HEK293 (cell line): ENCODE measurements around the gene PPP1R18.

Experiments
- FEZF1 ChIP-seq: fragments of 450-650 bp; formaldehyde crosslinking; IDR thresholded peaks from 2 replicates; pipeline ENCODE4 v1.5.1; 2016; ENCODE audit warnings: missing biosample characterization, missing genetic modification characterization
- OVOL3 ChIP-seq: fragments of 450-650 bp; formaldehyde crosslinking; IDR thresholded peaks from 2 replicates; pipeline ENCODE4 v1.5.1; 2016; ENCODE audit warnings: missing biosample characterization, missing genetic modification characterization
- PBX3 ChIP-seq: sonication (generic); formaldehyde crosslinking; IDR thresholded peaks from 2 replicates; pipeline ENCODE4 v1.8.1; 2022; ENCODE audit warnings: mild to moderate bottlenecking, moderate library complexity, missing genetic modification reagents
- ZBTB26 ChIP-seq: fragments of 450-650 bp; formaldehyde crosslinking; optimal IDR thresholded peaks from 2 replicates; pipeline ENCODE3; 2016; ENCODE audit warnings: missing biosample characterization, mild to moderate bottlenecking, missing genetic modification characterization
- ZFP3 ChIP-seq: fragments of 450-650 bp; formaldehyde crosslinking; IDR thresholded peaks from 2 replicates; pipeline ENCODE4 v1.5.1; 2016; ENCODE audit warnings: low read depth, missing biosample characterization, missing genetic modification characterization
- ZNF112 ChIP-seq: fragments of 450-650 bp; formaldehyde crosslinking; IDR thresholded peaks from 2 replicates; pipeline ENCODE4 v1.5.0; 2017; ENCODE audit warnings: missing biosample characterization, missing genetic modification characterization
- ZNF2 ChIP-seq: fragments of 450-650 bp; formaldehyde crosslinking; IDR thresholded peaks from 2 replicates; pipeline ENCODE4 v1.5.1; 2016; ENCODE audit warnings: missing biosample characterization, missing genetic modification characterization
- ZNF23 ChIP-seq: fragments of 450-650 bp; formaldehyde crosslinking; IDR thresholded peaks from 2 replicates; pipeline ENCODE4 v1.5.1; 2016; ENCODE audit warnings: missing biosample characterization, missing genetic modification characterization, borderline replicate concordance
- ZNF280D ChIP-seq: fragments of 450-650 bp; formaldehyde crosslinking; IDR thresholded peaks from 2 replicates; pipeline ENCODE4 v1.5.1; 2016; ENCODE audit warnings: missing biosample characterization, missing genetic modification characterization
- ZNF311 ChIP-seq: fragments of 450-650 bp; formaldehyde crosslinking; IDR thresholded peaks from 2 replicates; pipeline ENCODE4 v1.5.1; 2017; ENCODE audit warnings: missing biosample characterization, missing genetic modification characterization, borderline replicate concordance
- ZNF529 ChIP-seq: fragments of 450-650 bp; formaldehyde crosslinking; IDR thresholded peaks from 2 replicates; pipeline ENCODE4 v1.5.1; 2017; ENCODE audit warnings: missing genetic modification characterization, missing biosample characterization; ENCODE audit not compliant: insufficient replicate concordance
- ZNF558 ChIP-seq: fragments of 450-650 bp; formaldehyde crosslinking; IDR thresholded peaks from 2 replicates; pipeline ENCODE4 v1.5.1; 2016; ENCODE audit warnings: missing biosample characterization, missing genetic modification characterization
- ZNF624 ChIP-seq: fragments of 450-650 bp; formaldehyde crosslinking; IDR thresholded peaks from 2 replicates; pipeline ENCODE4 v1.5.1; 2017; ENCODE audit warnings: missing biosample characterization, missing genetic modification characterization
- ZNF645 ChIP-seq: fragments of 450-650 bp; formaldehyde crosslinking; IDR thresholded peaks from 2 replicates; pipeline ENCODE4; 2016; ENCODE audit warnings: missing biosample characterization, missing genetic modification characterization
- ZNF768 ChIP-seq: fragments of 450-650 bp; formaldehyde crosslinking; IDR thresholded peaks from 2 replicates; pipeline ENCODE4 v1.5.1; 2018; ENCODE audit warnings: missing biosample characterization, mild to moderate bottlenecking, missing genetic modification characterization
- TF ChIP-seq, protein P1 (sequence below): fragments of 450-650 bp; formaldehyde crosslinking; IDR thresholded peaks from 2 replicates; pipeline ENCODE4 v1.5.1; 2016; ENCODE audit warnings: missing biosample characterization, missing genetic modification characterization
- TF ChIP-seq, protein P2 (sequence below): fragments of 450-650 bp; formaldehyde crosslinking; IDR thresholded peaks from 2 replicates; pipeline ENCODE4 v1.5.1; 2016; ENCODE audit warnings: missing biosample characterization, missing genetic modification characterization
- TF ChIP-seq, protein P3 (sequence below): fragments of 450-650 bp; formaldehyde crosslinking; IDR thresholded peaks from 2 replicates; pipeline ENCODE4 v1.5.1; 2016; ENCODE audit warnings: missing biosample characterization, missing genetic modification characterization
- TF ChIP-seq, protein P4 (sequence below): fragments of 450-650 bp; formaldehyde crosslinking; IDR thresholded peaks from 2 replicates; pipeline ENCODE4 v1.5.1; 2016; ENCODE audit warnings: missing biosample characterization, missing genetic modification characterization
- TF ChIP-seq, protein P5 (sequence below): fragments of 450-650 bp; formaldehyde crosslinking; IDR thresholded peaks from 2 replicates; pipeline ENCODE4 v1.5.1; 2017; ENCODE audit warnings: missing biosample characterization, missing genetic modification characterization

Gene PPP1R18

DNA sequence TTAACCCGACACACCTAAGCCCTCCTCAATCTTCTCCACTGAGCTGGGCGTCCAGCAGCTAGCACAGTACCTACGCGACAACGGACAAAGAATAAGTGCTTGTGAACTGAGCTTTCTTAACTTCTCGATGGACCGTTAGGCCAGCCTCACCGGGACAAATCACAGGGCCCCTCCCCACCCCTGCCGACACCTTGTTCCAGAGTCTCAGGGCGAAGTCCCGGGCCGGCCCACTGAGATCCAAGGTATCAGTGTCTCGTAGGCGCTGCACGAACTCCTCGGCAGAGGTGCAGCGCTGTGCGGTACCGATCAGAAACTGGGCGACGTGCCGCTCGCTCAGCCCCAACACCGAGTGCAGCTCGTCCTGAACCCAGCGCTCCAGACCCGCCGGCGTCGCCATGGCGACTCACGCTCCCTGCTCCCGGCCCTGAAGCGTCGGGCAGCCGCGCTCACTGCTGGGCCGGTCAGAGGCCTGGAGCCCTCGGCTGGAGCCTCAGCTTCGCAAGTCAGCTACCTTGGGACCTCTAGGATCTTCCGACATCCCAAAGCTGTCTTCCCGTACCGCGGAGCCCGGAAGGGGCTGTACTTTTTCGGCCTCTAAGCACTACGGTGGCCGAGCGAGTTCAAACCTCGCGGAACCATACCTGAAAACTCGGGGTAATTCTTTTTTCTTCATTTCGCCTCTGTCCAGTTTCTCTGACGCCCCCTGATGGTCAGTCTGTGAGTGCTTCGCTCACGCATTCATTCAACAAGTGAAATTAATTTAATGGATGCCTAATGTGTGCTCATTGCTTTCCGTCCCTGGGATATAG lies 13.8 kb downstream of the PPP1R18 start, which contains the start of gene DHX16 (continued):
- TF ChIP-seq, protein P1, sequence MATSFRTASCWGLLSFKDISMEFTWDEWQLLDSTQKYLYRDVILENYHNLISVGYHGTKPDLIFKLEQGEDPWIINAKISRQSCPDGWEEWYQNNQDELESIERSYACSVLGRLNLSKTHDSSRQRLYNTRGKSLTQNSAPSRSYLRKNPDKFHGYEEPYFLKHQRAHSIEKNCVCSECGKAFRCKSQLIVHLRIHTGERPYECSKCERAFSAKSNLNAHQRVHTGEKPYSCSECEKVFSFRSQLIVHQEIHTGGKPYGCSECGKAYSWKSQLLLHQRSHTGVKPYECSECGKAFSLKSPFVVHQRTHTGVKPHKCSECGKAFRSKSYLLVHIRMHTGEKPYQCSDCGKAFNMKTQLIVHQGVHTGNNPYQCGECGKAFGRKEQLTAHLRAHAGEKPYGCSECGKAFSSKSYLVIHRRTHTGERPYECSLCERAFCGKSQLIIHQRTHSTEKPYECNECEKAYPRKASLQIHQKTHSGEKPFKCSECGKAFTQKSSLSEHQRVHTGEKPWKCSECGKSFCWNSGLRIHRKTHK (tag by site-specific recombination), result no peak
- TF ChIP-seq, protein P2, sequence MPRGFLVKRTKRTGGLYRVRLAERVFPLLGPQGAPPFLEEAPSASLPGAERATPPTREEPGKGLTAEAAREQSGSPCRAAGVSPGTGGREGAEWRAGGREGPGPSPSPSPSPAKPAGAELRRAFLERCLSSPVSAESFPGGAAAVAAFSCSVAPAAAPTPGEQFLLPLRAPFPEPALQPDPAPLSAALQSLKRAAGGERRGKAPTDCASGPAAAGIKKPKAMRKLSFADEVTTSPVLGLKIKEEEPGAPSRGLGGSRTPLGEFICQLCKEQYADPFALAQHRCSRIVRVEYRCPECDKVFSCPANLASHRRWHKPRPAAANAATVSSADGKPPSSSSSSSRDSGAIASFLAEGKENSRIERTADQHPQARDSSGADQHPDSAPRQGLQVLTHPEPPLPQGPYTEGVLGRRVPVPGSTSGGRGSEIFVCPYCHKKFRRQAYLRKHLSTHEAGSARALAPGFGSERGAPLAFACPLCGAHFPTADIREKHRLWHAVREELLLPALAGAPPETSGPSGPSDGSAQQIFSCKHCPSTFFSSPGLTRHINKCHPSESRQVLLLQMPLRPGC (tag by site-specific recombination), result 0 out of 2 replicates have a peak, but pooled peaks have one; percentile 48
- TF ChIP-seq ZNF529 (no peak), ZNF624 (no peak), PBX3 (CRISPR knock-in tag) (peak; percentile 94; the same call in 1 of the 2 replicates), ZNF112 (tag by site-specific recombination) (no peak), ZNF2 (peak; percentile 98), ZNF645 (tag by site-specific recombination) (no peak), ZNF558 (tag by site-specific recombination) (peak; percentile 61; the same call in 1 of the 2 replicates), ZBTB26 (tag by site-specific recombination) (peak; percentile 31), ZFP3 (tag by site-specific recombination) (no peak), OVOL3 (tag by site-specific recombination) (no peak), ZNF768 (tag by site-specific recombination) (no peak), ZNF280D (tag by site-specific recombination) (no peak), FEZF1 (tag by site-specific recombination) (no peak), ZNF23 (no peak), ZNF311 (tag by site-specific recombination) (no peak)
- TF ChIP-seq, protein P3, sequence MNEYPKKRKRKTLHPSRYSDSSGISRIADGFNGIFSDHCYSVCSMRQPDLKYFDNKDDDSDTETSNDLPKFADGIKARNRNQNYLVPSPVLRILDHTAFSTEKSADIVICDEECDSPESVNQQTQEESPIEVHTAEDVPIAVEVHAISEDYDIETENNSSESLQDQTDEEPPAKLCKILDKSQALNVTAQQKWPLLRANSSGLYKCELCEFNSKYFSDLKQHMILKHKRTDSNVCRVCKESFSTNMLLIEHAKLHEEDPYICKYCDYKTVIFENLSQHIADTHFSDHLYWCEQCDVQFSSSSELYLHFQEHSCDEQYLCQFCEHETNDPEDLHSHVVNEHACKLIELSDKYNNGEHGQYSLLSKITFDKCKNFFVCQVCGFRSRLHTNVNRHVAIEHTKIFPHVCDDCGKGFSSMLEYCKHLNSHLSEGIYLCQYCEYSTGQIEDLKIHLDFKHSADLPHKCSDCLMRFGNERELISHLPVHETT (tag by site-specific recombination), result peak; percentile 66; the same call in 1 of the 2 replicates
- TF ChIP-seq, protein P4, sequence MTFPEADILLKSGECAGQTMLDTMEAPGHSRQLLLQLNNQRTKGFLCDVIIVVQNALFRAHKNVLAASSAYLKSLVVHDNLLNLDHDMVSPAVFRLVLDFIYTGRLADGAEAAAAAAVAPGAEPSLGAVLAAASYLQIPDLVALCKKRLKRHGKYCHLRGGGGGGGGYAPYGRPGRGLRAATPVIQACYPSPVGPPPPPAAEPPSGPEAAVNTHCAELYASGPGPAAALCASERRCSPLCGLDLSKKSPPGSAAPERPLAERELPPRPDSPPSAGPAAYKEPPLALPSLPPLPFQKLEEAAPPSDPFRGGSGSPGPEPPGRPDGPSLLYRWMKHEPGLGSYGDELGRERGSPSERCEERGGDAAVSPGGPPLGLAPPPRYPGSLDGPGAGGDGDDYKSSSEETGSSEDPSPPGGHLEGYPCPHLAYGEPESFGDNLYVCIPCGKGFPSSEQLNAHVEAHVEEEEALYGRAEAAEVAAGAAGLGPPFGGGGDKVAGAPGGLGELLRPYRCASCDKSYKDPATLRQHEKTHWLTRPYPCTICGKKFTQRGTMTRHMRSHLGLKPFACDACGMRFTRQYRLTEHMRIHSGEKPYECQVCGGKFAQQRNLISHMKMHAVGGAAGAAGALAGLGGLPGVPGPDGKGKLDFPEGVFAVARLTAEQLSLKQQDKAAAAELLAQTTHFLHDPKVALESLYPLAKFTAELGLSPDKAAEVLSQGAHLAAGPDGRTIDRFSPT (tag by site-specific recombination), result no peak
- TF ChIP-seq, protein P5, sequence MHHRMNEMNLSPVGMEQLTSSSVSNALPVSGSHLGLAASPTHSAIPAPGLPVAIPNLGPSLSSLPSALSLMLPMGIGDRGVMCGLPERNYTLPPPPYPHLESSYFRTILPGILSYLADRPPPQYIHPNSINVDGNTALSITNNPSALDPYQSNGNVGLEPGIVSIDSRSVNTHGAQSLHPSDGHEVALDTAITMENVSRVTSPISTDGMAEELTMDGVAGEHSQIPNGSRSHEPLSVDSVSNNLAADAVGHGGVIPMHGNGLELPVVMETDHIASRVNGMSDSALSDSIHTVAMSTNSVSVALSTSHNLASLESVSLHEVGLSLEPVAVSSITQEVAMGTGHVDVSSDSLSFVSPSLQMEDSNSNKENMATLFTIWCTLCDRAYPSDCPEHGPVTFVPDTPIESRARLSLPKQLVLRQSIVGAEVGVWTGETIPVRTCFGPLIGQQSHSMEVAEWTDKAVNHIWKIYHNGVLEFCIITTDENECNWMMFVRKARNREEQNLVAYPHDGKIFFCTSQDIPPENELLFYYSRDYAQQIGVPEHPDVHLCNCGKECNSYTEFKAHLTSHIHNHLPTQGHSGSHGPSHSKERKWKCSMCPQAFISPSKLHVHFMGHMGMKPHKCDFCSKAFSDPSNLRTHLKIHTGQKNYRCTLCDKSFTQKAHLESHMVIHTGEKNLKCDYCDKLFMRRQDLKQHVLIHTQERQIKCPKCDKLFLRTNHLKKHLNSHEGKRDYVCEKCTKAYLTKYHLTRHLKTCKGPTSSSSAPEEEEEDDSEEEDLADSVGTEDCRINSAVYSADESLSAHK, result no peak
